Transverse colon (tissue), 4 donors: ENCODE results near the gene ACTN1. TPM values are rescaled to one million over a fixed set of nuclear protein-coding genes. Genes with fewer than 3 reads are reported as not detected.

ENCODE experiments used
- DNase-seq: peaks from one replicate; pipeline ENCODE4 v3.0.0-alpha.2; 2019
- H3K27ac ChIP-seq, 4 donors: fragments of 200-600 bp; sonication (generic); 2 replicates each; pipeline ENCODE4 v1.5.1; 2016 to 2018; ENCODE audit warnings: inconsistent platforms in 4 of 4
- H3K27me3 ChIP-seq: fragments of 200-600 bp; sonication (generic); 2 replicates; pipeline ENCODE4 v1.5.1; 2017; ENCODE audit warnings: inconsistent platforms
- H3K36me3 ChIP-seq, 4 donors: fragments of 200-600 bp; sonication (generic); 2 replicates each; pipeline ENCODE4 v1.5.1; 2017 to 2019; ENCODE audit warnings: inconsistent platforms in 4 of 4
- H3K4me1 ChIP-seq, 4 donors: fragments of 200-600 bp; sonication (generic); 2 replicates each; pipeline ENCODE4 v1.5.1; 2017 to 2020; ENCODE audit warnings: inconsistent platforms in 4 of 4
- H3K4me3 ChIP-seq, 4 donors: fragments of 200-600 bp; sonication (generic); 1 replicate in 1 of 4; 2 replicates in 3 of 4; pipeline versions ENCODE4 v1.5.1 to v1.6.1; 2017 to 2019; ENCODE audit warnings: inconsistent platforms in 4 of 4
- H3K9me3 ChIP-seq, 2 donors: fragments of 200-600 bp; sonication (generic); 2 replicates each; pipeline ENCODE4 v1.5.1; 2017 to 2019; ENCODE audit warnings: inconsistent platforms in 2 of 2
- CTCF ChIP-seq, 5 experiments: fragments of 200-600 bp in 3 of 5; fragments of 450-650 bp in 2 of 5; sonication (generic) in 3 of 5; IDR thresholded peaks; 1 replicate in 2 of 5; 2 replicates in 3 of 5; pipeline ENCODE4 v1.5.1; 2016 to 2017; ENCODE audit warnings: antibody characterized with exemption in 5 of 5, inconsistent platforms in 3 of 5, mild to moderate bottlenecking in 2 of 5, moderate library complexity in 1 of 5
- EP300 ChIP-seq: sonication (generic); formaldehyde crosslinking; IDR thresholded peaks from one replicate; pipeline ENCODE4 v1.6.1; 2017; ENCODE audit warnings: antibody characterized with exemption, low read depth
- POLR2A ChIP-seq: fragments of 450-650 bp; IDR thresholded peaks from one replicate; pipeline ENCODE4 v1.6.1; 2016; ENCODE audit warnings: antibody characterized with exemption, mild to moderate bottlenecking, moderate library complexity
- POLR2AphosphoS5 ChIP-seq, 3 donors: sonication (generic); formaldehyde crosslinking; IDR thresholded peaks; one replicate each; pipeline ENCODE4 v1.6.1; 2016; ENCODE audit warnings: antibody characterized with exemption in 3 of 3
- WGBS, 2 donors: methylation state at CpG; one replicate each; pipeline ENCODE4 v1.1.5; 2018; ENCODE audit warnings: low coverage in 1 of 2; 5-methylcytosine and 5-hydroxymethylcytosine counted together
- in situ Hi-C, 4 donors: fragments of 200-750 bp; cut with MboI; loops; one replicate each; pipeline versions ENCODE4 v1.15.0 to v1.15.1; 2017; ENCODE audit warnings: low sequenced_read_pairs in 3 of 4, low pct_ligation_motif_present in 1 of 4, low pct_unique_long_range_greater_than_20kb in 1 of 4
- intact Hi-C: fragments of 100-400 bp; cut with DNase I; formaldehyde crosslinking; loops from one replicate; pipeline ENCODE4 v1.15.1; 2023; ENCODE audit warnings: low total_unique reads
- total RNA-seq, 4 donors: library from RNA; depleted of rRNA; stranded (reverse); fragments of >200 nt; gene quantifications; one replicate each; pipeline ENCODE4 v1.1.0, GENCODE V29; 2016

ACTN1 gene
- total RNA-seq, 4 donors from 2014 or later, result 127 to 403 (median 197) TPM

DNA sequence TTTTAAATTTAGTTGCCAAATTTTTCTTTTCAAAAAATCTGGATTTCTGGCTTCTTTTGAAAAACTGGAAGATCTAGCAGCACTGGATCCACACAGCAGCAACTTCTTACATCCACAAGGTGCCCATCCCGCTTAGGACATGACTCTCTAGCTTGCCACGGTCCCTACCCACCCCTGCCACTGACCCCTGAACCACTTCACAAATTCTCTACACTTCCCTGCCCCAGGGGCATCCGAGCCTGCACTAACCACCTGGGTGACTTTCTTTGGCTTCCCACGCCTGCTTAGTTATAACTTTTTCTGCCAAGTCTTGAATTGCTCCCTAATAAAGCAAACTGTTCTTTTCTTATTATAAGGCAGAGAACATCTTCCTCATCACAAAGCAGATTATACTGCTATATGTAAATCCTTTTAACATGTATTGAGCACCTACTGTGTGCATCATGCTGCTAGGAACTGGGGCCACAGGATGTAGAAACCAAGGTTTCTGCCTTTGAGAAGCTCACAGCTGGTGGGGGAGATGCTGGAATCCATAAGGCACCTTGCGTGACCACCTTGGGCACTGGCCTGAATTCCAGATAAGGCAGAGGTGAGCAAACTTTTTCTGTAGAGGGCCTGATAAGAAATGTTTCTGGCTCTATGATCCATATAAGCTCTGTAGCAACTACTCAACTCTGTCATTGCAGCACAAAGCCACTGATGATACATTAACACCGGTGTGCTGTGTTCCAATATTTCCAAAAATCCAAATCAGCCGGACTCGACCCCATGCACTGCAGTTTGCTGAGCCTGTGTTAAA, 59.8 kb downstream of the ACTN1 start:
- 89 to 100% methylated on average over 2 to 8 of the region's 8 CpGs for WGBS, 2 donors
- no peaks in the 10 kb centered on the region for H3K27me3 ChIP-seq
- peaks cover 0 to 14% (median 2%) of the 10 kb centered on the region in 4 donors for H3K36me3 ChIP-seq
- H3K4me1 ChIP-seq, result peaks cover 10 to 46% (median 17%) of the 10 kb centered on the region in 4 donors
- no peak for DNase-seq
- intact Hi-C loops, result loop anchor here (10.0 kb wide), 1 partner anchor 175 kb away; no protein-coding TSS in a partner anchor
- in situ Hi-C loops, result loop anchor here in 3 of 4 donors (10.0 to 25.0 kb wide), 2 partner anchors 168 to 175 kb away; no protein-coding TSS in a partner anchor
- no peak overlapping the region for H3K4me3 ChIP-seq
- TF ChIP-seq CTCF (IDR thresholded peaks at IDR 0.05), result no peak
- TF ChIP-seq EP300, result no peak
- peak overlapping the region; percentile 37 to 99 (median 96) for H3K27ac ChIP-seq
- H3K9me3 ChIP-seq, result no peaks in the 10 kb centered on the region

DNA sequence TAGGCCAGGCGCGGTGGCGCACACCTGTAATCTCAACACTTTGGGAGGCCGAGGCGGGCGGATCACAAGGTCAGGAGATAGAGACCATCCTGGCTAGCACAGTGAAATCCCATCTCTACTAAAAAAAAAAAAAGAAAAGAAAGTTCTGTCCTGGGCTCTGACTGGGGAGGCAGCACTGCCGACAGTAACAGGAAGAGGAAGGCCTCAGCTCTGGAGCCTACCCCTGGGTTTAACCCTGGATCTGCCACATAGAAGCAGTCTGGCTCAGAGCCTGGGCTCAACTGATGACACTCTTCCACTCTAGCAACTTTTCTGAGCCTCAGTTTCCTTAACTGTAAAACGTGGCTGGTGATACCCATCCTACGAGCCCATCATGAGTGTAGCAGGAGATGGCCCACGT, 60.5 kb downstream of the ACTN1 start:
- peaks cover 0 to 14% (median 2%) of the 10 kb centered on the region in 4 donors for H3K36me3 ChIP-seq
- in situ Hi-C loops, result loop anchor here in 3 of 4 donors (10.0 to 25.0 kb wide), 2 partner anchors 169 to 176 kb away; no protein-coding TSS in a partner anchor
- DNase-seq, result no peak
- no peak overlapping the region for H3K4me3 ChIP-seq
- peaks cover 10 to 41% (median 16%) of the 10 kb centered on the region in 4 donors for H3K4me1 ChIP-seq
- H3K27me3 ChIP-seq, result no peaks in the 10 kb centered on the region
- 73 to 92% methylated on average over 3 to 10 of the region's 10 CpGs for WGBS, 2 donors
- H3K27ac ChIP-seq, result peak overlapping the region; percentile 37 to 99 (median 96)
- intact Hi-C loops, result loop anchor here (10.0 kb wide), 1 partner anchor 176 kb away; no protein-coding TSS in a partner anchor
- no peak for TF ChIP-seq POLR2A
- TF ChIP-seq EP300, result no peak
- TF ChIP-seq CTCF (IDR thresholded peaks at IDR 0.05), result no peak
- no peak for TF ChIP-seq POLR2AphosphoS5 (IDR thresholded peaks at IDR 0.05)
- H3K9me3 ChIP-seq, result no peaks in the 10 kb centered on the region

- no peak for DNase-seq
- intact Hi-C loops (loop anchor here (10.0 kb wide), 1 partner anchor 178 kb away; no protein-coding TSS in a partner anchor), in situ Hi-C loops (loop anchor here in 3 of 4 donors (10.0 to 25.0 kb wide), 2 partner anchors 171 to 178 kb away; no protein-coding TSS in a partner anchor)
- H3K27ac ChIP-seq, result peak overlapping the region; percentile 54 to 99 (median 76)
- H3K4me1 ChIP-seq, result peaks cover 3 to 33% (median 9%) of the 10 kb centered on the region in 4 donors
- no peak overlapping the region for H3K4me3 ChIP-seq
- 77 to 88% methylated on average over 4 to 11 of the region's 11 CpGs for whole genome bisulfite sequencing, 2 donors
- H3K27me3 ChIP-seq, result no peaks in the 10 kb centered on the region
- no peak for TF ChIP-seq CTCF (IDR thresholded peaks at IDR 0.05)
- TF ChIP-seq POLR2AphosphoS5 (IDR thresholded peaks at IDR 0.05), result peak in 1 of 3 donors; percentile 26
- TF ChIP-seq EP300, result no peak
- TF ChIP-seq POLR2A, result no peak
- H3K9me3 ChIP-seq, result no peaks in the 10 kb centered on the region
- H3K36me3 ChIP-seq, result peaks cover 0 to 14% (median 2%) of the 10 kb centered on the region in 4 donors
Observed at GRCh38 chr14:68916358-68916941, 62.7 kb downstream of the ACTN1 start.

GRCh38 chr14:68913516-68913915, 65.6 kb downstream of the ACTN1 start:
- no peak for TF ChIP-seq CTCF (IDR thresholded peaks at IDR 0.05)
- no peak for TF ChIP-seq POLR2A
- TF ChIP-seq POLR2AphosphoS5 (IDR thresholded peaks at IDR 0.05), result no peak
- TF ChIP-seq EP300, result no peak
- H3K36me3 ChIP-seq, result peaks cover 0 to 5% (median 0%) of the 10 kb centered on the region in 4 donors
- no peaks in the 10 kb centered on the region for H3K27me3 ChIP-seq
- peak overlapping the region; percentile 55 to 99 (median 76) for H3K27ac ChIP-seq
- peaks cover 0 to 28% (median 8%) of the 10 kb centered on the region in 4 donors for H3K4me1 ChIP-seq
- in situ Hi-C loops (loop anchor here (5.0 to 25.0 kb wide), 3 partner anchors 174 to 184 kb away; no protein-coding TSS in a partner anchor), intact Hi-C loops (loop anchor here (10.0 kb wide), 1 partner anchor 181 kb away; no protein-coding TSS in a partner anchor)
- H3K9me3 ChIP-seq, result no peaks in the 10 kb centered on the region
- DNase-seq, result no peak
- 33 to 62% methylated on average over 1 to 3 of the region's 3 CpGs for WGBS, 2 donors
- H3K4me3 ChIP-seq, result no peak overlapping the region
